OCI-LY1 (cell line): ENCODE data around the gene SLC7A8.
"Not testable (repeated sequence)": the region's sequence is repeated elsewhere in the genome, so short reads cannot be mapped to it uniquely, and the experiment has no call there.

Experiments
- H2AFZ ChIP-seq: fragments of 200-600 bp; sonication (generic), shearing (Covaris generic); 2 replicates; pipeline ENCODE4 v1.6.0; 2014; ENCODE audit warnings: antibody characterized with exemption, mild to moderate bottlenecking, low read length
- H3F3A ChIP-seq: fragments of 200-600 bp; sonication (generic), shearing (Covaris generic); 2 replicates; pipeline ENCODE4 v1.6.0; 2014; ENCODE audit warnings: mild to moderate bottlenecking, antibody characterized with exemption, low read length, moderate library complexity; ENCODE audit not compliant: insufficient read depth
- H3K27ac ChIP-seq: fragments of 200-600 bp; sonication (generic); 2 replicates; pipeline ENCODE4 v1.5.1; 2014; ENCODE audit warnings: low read length, mixed run types, mild to moderate bottlenecking, low read depth; ENCODE audit not compliant: poor library complexity, severe bottlenecking
- H3K27me3 ChIP-seq: fragments of 200-600 bp; sonication (generic); 2 replicates; pipeline ENCODE4 v1.6.0; 2014; ENCODE audit warnings: antibody characterized with exemption, mild to moderate bottlenecking, low read length, moderate library complexity; ENCODE audit not compliant: insufficient read depth
- H3K36me3 ChIP-seq: fragments of 200-600 bp; sonication (generic); 2 replicates; pipeline ENCODE4 v1.6.1; 2014; ENCODE audit warnings: mild to moderate bottlenecking, antibody characterized with exemption, low read length, moderate library complexity, mixed read lengths; ENCODE audit not compliant: insufficient read depth
- H3K4me1 ChIP-seq: fragments of 200-600 bp; sonication (generic); 2 replicates; pipeline ENCODE4 v1.5.1; 2014; ENCODE audit warnings: mild to moderate bottlenecking, low read length, moderate library complexity; ENCODE audit not compliant: insufficient read depth, severe bottlenecking
- H3K4me2 ChIP-seq: fragments of 200-600 bp; sonication (generic), shearing (Covaris generic); 2 replicates; pipeline ENCODE4 v1.6.1; 2014; ENCODE audit warnings: low read length
- H3K4me3 ChIP-seq: fragments of 200-600 bp; sonication (generic); 2 replicates; pipeline ENCODE4 v1.5.1; 2014; ENCODE audit warnings: low read length, low read depth, mild to moderate bottlenecking, mixed read lengths; ENCODE audit not compliant: poor library complexity, severe bottlenecking
- H3K79me2 ChIP-seq: fragments of 200-600 bp; shearing (Covaris generic); 2 replicates; pipeline ENCODE4 v1.6.1; 2016; ENCODE audit warnings: mixed run types, low read length, mixed read lengths; ENCODE audit not compliant: insufficient read depth
- H3K9ac ChIP-seq: fragments of 200-600 bp; sonication (generic), shearing (Covaris generic); 2 replicates; pipeline ENCODE4 v1.6.1; 2014; ENCODE audit warnings: mild to moderate bottlenecking, low read length, mixed read lengths
- H3K9me2 ChIP-seq: fragments of 200-600 bp; sonication (generic), shearing (Covaris generic); 2 replicates; pipeline ENCODE4 v1.6.1; 2014; ENCODE audit warnings: low read depth, mild to moderate bottlenecking, low read length, mixed read lengths
- H3K9me3 ChIP-seq: fragments of 200-600 bp; shearing (Covaris generic); 2 replicates; pipeline ENCODE4 v1.6.1; 2014; ENCODE audit warnings: low read length, mixed read lengths
- H4K20me1 ChIP-seq: fragments of 200-600 bp; sonication (generic), shearing (Covaris generic); 2 replicates; pipeline ENCODE4 v1.6.0; 2016; ENCODE audit warnings: mild to moderate bottlenecking, low read length; ENCODE audit not compliant: insufficient read depth
- EZH2 ChIP-seq: fragments of 200-600 bp; sonication (generic), shearing (Covaris generic); IDR thresholded peaks from 2 replicates; pipeline ENCODE4 v1.8.0; 2017; ENCODE audit warnings: borderline replicate concordance, mixed run types, mild to moderate bottlenecking, antibody characterized with exemption, low read length, moderate library complexity, mixed read lengths
- TF ChIP-seq, protein P1 (sequence below): fragments of 200-600 bp; sonication (generic), shearing (Covaris generic); IDR thresholded peaks from 2 replicates; pipeline ENCODE4 v1.5.1; 2017; ENCODE audit warnings: mild to moderate bottlenecking, antibody characterized with exemption, low read length, moderate library complexity, mixed read lengths

SLC7A8 gene

GRCh38 chr14:23206422-23207145, 23.1 kb upstream of the SLC7A8 start:
- Histone ChIP-seq H3K9me2 (no peaks in the 10 kb centered on the region), H3K27me3 (no peaks in the 10 kb centered on the region), H3K4me1 (no peaks in the 10 kb centered on the region), H3K4me3 (no peak overlapping the region), H4K20me1 (no peaks in the 10 kb centered on the region), H3F3A (no peaks in the 10 kb centered on the region), H3K27ac (no peak overlapping the region), H2AFZ (no peak overlapping the region), H3K9ac (no peak overlapping the region), H3K79me2 (no peaks in the 10 kb centered on the region), H3K9me3 (no peaks in the 10 kb centered on the region), H3K4me2 (no peak overlapping the region), H3K36me3 (no peaks in the 10 kb centered on the region)
- no peak for TF ChIP-seq EZH2
- TF ChIP-seq, protein P1, sequence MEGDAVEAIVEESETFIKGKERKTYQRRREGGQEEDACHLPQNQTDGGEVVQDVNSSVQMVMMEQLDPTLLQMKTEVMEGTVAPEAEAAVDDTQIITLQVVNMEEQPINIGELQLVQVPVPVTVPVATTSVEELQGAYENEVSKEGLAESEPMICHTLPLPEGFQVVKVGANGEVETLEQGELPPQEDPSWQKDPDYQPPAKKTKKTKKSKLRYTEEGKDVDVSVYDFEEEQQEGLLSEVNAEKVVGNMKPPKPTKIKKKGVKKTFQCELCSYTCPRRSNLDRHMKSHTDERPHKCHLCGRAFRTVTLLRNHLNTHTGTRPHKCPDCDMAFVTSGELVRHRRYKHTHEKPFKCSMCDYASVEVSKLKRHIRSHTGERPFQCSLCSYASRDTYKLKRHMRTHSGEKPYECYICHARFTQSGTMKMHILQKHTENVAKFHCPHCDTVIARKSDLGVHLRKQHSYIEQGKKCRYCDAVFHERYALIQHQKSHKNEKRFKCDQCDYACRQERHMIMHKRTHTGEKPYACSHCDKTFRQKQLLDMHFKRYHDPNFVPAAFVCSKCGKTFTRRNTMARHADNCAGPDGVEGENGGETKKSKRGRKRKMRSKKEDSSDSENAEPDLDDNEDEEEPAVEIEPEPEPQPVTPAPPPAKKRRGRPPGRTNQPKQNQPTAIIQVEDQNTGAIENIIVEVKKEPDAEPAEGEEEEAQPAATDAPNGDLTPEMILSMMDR = no peak

GRCh38 chr14:23202001-23202400, 18.5 kb upstream of the SLC7A8 start:
- Histone ChIP-seq H3K4me2 (no peak overlapping the region), H3K27ac (no peak overlapping the region), H4K20me1 (no peaks in the 10 kb centered on the region), H3F3A (no peaks in the 10 kb centered on the region), H2AFZ (no peak overlapping the region), H3K36me3 (no peaks in the 10 kb centered on the region), H3K4me1 (no peaks in the 10 kb centered on the region), H3K9me2 (no peaks in the 10 kb centered on the region), H3K9ac (no peak overlapping the region), H3K79me2 (no peaks in the 10 kb centered on the region), H3K9me3 (no peaks in the 10 kb centered on the region), H3K27me3 (no peaks in the 10 kb centered on the region), H3K4me3 (no peak overlapping the region)
- TF ChIP-seq, protein P1 = no peak
- TF ChIP-seq EZH2 = no peak

DNA sequence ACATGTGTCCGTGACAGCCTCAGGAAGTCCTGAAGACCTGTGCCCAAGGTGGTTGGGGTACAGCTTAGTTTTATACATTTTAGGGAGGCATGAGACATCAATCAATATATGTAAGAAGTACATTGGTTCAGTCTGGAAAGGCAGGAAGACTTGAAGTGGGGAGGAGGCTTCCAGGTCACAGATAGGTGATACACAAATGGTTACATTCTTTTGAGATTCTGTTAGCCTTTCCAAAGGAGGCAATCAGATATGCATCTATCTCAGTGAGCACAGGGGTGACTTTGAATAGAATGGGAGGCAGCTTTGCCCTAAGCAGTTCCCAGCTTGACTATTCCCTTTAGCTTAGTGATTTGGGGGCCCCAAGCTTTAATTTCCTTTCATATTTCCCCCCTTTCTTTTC, 15.7 kb upstream of the SLC7A8 start:
- not testable (repeated sequence) for H4K20me1 ChIP-seq, H3K9ac ChIP-seq, H3K27me3 ChIP-seq, H3K4me3 ChIP-seq, H3K27ac ChIP-seq, H3K4me2 ChIP-seq, H3F3A ChIP-seq, H3K79me2 ChIP-seq, H3K4me1 ChIP-seq, H3K9me2 ChIP-seq, H3K36me3 ChIP-seq, H2AFZ ChIP-seq, H3K9me3 ChIP-seq

GRCh38 chr14:23196487-23196886, 13.0 kb upstream of the SLC7A8 start:
- not testable (repeated sequence) for H3K9ac ChIP-seq, H3K27ac ChIP-seq, H3K27me3 ChIP-seq, H3K9me3 ChIP-seq, H3K79me2 ChIP-seq, H3K4me1 ChIP-seq, H3F3A ChIP-seq, H3K4me2 ChIP-seq, H4K20me1 ChIP-seq, H3K36me3 ChIP-seq, H2AFZ ChIP-seq, H3K9me2 ChIP-seq, H3K4me3 ChIP-seq
